Measurements from ENCODE around the gene WSB2. TPM values are rescaled to one million over a fixed set of nuclear protein-coding genes. Genes with fewer than 3 reads are reported as not detected.

The WSB2 gene
- total RNA-seq, 1 experiment from 2014 or later, result 112 TPM

DNA sequence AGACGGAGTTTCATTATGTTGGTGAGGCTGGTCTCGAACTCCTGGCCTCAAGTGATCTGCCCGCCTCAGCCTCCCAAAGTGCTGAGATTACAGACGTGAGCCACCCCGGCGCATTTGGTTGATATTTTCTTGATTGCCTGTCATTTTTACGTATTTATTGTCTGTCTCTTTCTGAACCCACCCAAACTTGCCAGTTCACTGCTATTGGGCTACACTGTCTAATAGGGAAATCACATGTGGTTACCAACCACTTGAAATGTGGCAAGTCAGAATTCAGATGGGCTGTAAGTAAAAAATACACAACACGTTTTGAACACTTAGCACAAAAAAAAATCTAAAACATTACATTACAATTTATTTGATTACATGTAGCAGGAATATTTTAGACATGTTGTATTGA lies 2.1 kb downstream of the WSB2 start:
- H3K27ac Mint-ChIP-seq (ENCODE audit: unreplicated experiment), result no peak overlapping the region
- no TSS peak for BruUV-seq (replicated peaks)
- peak overlapping the region; percentile 83 for H3K4me3 Mint-ChIP-seq (ENCODE audit: low read depth, unreplicated experiment)
- TF ChIP-seq, protein P1, sequence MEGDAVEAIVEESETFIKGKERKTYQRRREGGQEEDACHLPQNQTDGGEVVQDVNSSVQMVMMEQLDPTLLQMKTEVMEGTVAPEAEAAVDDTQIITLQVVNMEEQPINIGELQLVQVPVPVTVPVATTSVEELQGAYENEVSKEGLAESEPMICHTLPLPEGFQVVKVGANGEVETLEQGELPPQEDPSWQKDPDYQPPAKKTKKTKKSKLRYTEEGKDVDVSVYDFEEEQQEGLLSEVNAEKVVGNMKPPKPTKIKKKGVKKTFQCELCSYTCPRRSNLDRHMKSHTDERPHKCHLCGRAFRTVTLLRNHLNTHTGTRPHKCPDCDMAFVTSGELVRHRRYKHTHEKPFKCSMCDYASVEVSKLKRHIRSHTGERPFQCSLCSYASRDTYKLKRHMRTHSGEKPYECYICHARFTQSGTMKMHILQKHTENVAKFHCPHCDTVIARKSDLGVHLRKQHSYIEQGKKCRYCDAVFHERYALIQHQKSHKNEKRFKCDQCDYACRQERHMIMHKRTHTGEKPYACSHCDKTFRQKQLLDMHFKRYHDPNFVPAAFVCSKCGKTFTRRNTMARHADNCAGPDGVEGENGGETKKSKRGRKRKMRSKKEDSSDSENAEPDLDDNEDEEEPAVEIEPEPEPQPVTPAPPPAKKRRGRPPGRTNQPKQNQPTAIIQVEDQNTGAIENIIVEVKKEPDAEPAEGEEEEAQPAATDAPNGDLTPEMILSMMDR (IDR thresholded peaks at IDR 0.05; ENCODE audit: unreplicated experiment), result no peak
- peaks cover 38% of the 10 kb centered on the region for H3K4me1 Mint-ChIP-seq (ENCODE audit: low read depth, unreplicated experiment)
- intact Hi-C loops (cut with micrococcal nuclease; ENCODE audit: unreplicated experiment), result loop anchor here (5.0 to 10.0 kb wide), 2 partner anchors 43 to 316 kb away; partner anchors contain the start of genes SUDS3, TAOK3 and VSIG10
- H3K9me3 Mint-ChIP-seq (ENCODE audit: low read depth, unreplicated experiment), result no peaks in the 10 kb centered on the region
- CTCF ChIA-PET, result interaction anchor here (0.7 kb wide), 1 partner anchor 494 kb away, joined by 4 read pairs; no protein-coding TSS in a partner anchor
- H3K36me3 Mint-ChIP-seq (ENCODE audit: insufficient read depth, unreplicated experiment), result peaks cover 53% of the 10 kb centered on the region
- no peak for DNase-seq
- H3K27me3 Mint-ChIP-seq (ENCODE audit: unreplicated experiment), result no peaks in the 10 kb centered on the region

DNA sequence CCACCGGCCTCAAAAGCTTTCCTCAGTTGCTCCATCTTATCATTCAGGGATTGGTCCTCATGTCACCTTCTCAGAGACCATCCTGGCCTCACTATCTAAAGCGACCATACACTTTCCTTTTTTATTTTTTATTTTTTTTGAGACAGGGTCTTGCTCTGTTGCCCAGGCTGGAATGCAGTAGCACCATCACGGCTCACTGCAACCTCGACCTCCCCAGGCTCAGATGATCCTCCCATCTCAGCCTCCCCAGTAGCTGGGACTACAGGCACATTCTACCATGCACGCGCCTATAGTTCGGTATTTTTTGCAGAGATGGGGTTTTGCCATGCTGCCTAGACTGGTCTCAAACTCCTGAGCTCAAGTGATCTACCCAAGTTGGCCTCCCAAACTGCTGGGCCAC lies 2.8 kb downstream of the WSB2 start:
- no peak for DNase-seq
- H3K36me3 Mint-ChIP-seq (ENCODE audit: insufficient read depth, unreplicated experiment), result peaks cover 55% of the 10 kb centered on the region
- intact Hi-C loops (cut with micrococcal nuclease; ENCODE audit: unreplicated experiment), result loop anchor here (5.0 to 10.0 kb wide), 2 partner anchors 44 to 317 kb away; partner anchors contain the start of genes SUDS3, TAOK3 and VSIG10
- TF ChIP-seq, protein P1 (IDR thresholded peaks at IDR 0.05; ENCODE audit: unreplicated experiment), result no peak
- no peak overlapping the region for H3K27ac Mint-ChIP-seq (ENCODE audit: unreplicated experiment)
- CTCF ChIA-PET, result no interaction called here
- H3K27me3 Mint-ChIP-seq (ENCODE audit: unreplicated experiment), result no peaks in the 10 kb centered on the region
- no TSS peak for BruUV-seq (replicated peaks)
- no peaks in the 10 kb centered on the region for H3K9me3 Mint-ChIP-seq (ENCODE audit: low read depth, unreplicated experiment)
- no peak overlapping the region for H3K4me3 Mint-ChIP-seq (ENCODE audit: low read depth, unreplicated experiment)
- peaks cover 44% of the 10 kb centered on the region for H3K4me1 Mint-ChIP-seq (ENCODE audit: low read depth, unreplicated experiment)

DNA sequence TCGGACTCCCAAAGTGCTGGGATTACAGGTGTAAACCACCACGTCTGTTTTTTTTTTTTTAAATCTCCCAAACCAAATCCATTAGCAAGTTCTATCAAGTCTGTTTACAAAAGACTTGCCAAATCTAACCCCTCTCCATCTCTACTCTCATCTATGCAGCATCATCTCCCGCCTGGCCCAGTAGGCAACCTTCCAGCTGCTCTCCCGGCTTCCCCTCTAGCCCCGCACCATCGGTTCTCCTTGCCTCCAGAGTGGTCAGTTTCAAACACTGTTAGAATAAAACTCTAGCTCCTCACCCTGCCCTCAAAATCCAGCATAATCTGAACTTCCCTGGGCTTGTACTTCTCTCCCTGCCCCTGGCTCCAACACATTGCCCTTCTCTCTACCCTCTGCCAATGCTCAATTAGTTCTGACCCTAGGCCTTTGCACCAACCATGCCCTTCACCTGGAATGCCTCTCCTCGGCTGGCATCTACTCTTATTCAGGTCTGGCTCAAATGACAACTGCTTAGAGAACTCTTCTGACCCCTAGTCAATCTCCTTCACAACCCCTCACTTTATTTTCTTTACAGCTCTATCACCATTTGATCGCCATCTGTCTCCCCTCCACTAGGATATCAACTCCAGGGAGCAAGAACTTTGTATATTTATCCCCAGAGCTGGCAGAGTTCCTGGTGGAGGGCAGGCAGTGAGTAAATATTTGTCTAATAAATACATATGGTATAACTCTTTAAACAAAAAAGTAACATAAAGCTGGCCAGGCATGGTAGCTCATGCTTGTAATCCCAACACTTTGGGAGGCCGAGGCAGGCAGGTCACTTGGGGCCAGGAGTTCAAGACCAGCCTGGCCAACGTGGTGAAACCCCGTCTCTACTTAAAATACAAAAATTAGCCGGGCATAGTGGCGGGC lies 4.9 kb downstream of the WSB2 start:
- Mint-ChIP-seq H3K4me1 (ENCODE audit: low read depth, unreplicated experiment) (peaks cover 54% of the 10 kb centered on the region), H3K27ac (ENCODE audit: unreplicated experiment) (peak overlapping the region; percentile 11), H3K9me3 (ENCODE audit: low read depth, unreplicated experiment) (no peaks in the 10 kb centered on the region), H3K4me3 (ENCODE audit: low read depth, unreplicated experiment) (no peak overlapping the region), H3K36me3 (ENCODE audit: insufficient read depth, unreplicated experiment) (peaks cover 52% of the 10 kb centered on the region), H3K27me3 (ENCODE audit: unreplicated experiment) (no peaks in the 10 kb centered on the region)
- CTCF ChIA-PET, result interaction anchor here (0.8 to 1.2 kb wide), 2 partner anchors 11 to 92 kb away, joined by 3 read pairs; no protein-coding TSS in a partner anchor
- TF ChIP-seq, protein P1 (IDR thresholded peaks at IDR 0.05; ENCODE audit: unreplicated experiment), result no peak
- BruUV-seq (replicated peaks), result no TSS peak
- intact Hi-C loops (cut with micrococcal nuclease; ENCODE audit: unreplicated experiment), result loop anchor here (5.0 to 10.0 kb wide), 2 partner anchors 46 to 319 kb away; partner anchors contain the start of genes SUDS3, TAOK3 and VSIG10
- no peak for DNase-seq

DNA sequence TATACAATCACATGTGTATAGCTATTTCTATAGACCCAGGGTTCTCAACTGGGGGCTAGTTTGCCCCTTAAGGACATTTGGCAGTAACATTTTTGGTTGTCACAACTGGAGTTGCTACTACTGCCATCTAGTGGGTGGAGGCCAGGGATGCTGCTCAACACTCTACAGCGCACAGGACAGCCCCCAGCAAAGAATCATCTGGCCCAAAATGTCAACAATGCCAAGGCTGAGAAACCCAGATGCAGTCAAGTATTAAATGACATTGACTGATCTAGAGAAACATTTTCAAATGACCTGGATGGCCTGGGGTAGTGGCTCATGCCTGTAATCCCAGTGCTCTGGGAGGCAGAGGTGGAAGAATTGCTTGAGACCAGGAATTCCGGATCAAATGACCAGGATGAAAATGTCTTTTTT lies 5.8 kb downstream of the WSB2 start:
- BruUV-seq (replicated peaks), result no TSS peak
- CTCF ChIA-PET, result no interaction called here
- TF ChIP-seq, protein P1 (IDR thresholded peaks at IDR 0.05; ENCODE audit: unreplicated experiment), result peak; percentile 64
- H3K4me3 Mint-ChIP-seq (ENCODE audit: low read depth, unreplicated experiment), result no peak overlapping the region
- peaks cover 53% of the 10 kb centered on the region for H3K36me3 Mint-ChIP-seq (ENCODE audit: insufficient read depth, unreplicated experiment)
- no peaks in the 10 kb centered on the region for H3K9me3 Mint-ChIP-seq (ENCODE audit: low read depth, unreplicated experiment)
- no peaks in the 10 kb centered on the region for H3K27me3 Mint-ChIP-seq (ENCODE audit: unreplicated experiment)
- intact Hi-C loops (cut with micrococcal nuclease; ENCODE audit: unreplicated experiment), result loop anchor here (5.0 to 10.0 kb wide), 2 partner anchors 47 to 320 kb away; partner anchors contain the start of genes SUDS3, TAOK3 and VSIG10
- H3K27ac Mint-ChIP-seq (ENCODE audit: unreplicated experiment), result no peak overlapping the region
- DNase-seq, result peak; percentile 62
- peaks cover 62% of the 10 kb centered on the region for H3K4me1 Mint-ChIP-seq (ENCODE audit: low read depth, unreplicated experiment)

Measured in Calu3 (cell line).